ENCODE results near the gene LARGE1.

GRCh38 chr22:33875316-33875715 is 45.0 kb downstream of the LARGE1 start:
- TF ChIP-seq POLR2A (IDR thresholded peaks at IDR 0.05): no peak
- no peak for TF ChIP-seq CTCF (IDR thresholded peaks at IDR 0.05)
- TF ChIP-seq POLR2AphosphoS5 (IDR thresholded peaks at IDR 0.05): no peak
